Central memory CD8-positive, alpha-beta T cell (primary cell): ENCODE results near the gene ANAPC16.
"Not testable (repeated sequence)": the region's sequence is repeated elsewhere in the genome, so short reads cannot be mapped to it uniquely, and the experiment has no call there.

Experiments used
- ATAC-seq: fragments of 150-1000 bp; cut with Tn5 transposase; replicated peaks from 2 replicates; pipeline ENCODE4 v1.10.0; 2022; ENCODE audit warnings: mild to moderate bottlenecking, moderate FRiP score, moderate number of reproducible peaks; ENCODE audit not compliant: poor library complexity, severe bottlenecking; ENCODE audit errors: extremely low read depth
- DNase-seq, 2 donors: peaks; one replicate each; pipeline ENCODE4 v3.0.0; 2021; ENCODE audit warnings: low spot score in 2 of 2
- H3K27ac Mint-ChIP-seq: one replicate; pipeline ENCODE4 v1.8.0; 2022; ENCODE audit warnings: low read depth, mild to moderate bottlenecking, moderate library complexity, mixed read lengths
- H3K27me3 Mint-ChIP-seq: one replicate; pipeline ENCODE4 v1.8.0; 2022; ENCODE audit warnings: mixed read lengths
- H3K36me3 Mint-ChIP-seq: one replicate; pipeline ENCODE4 v1.8.0; 2022; ENCODE audit warnings: mild to moderate bottlenecking, moderate library complexity, mixed read lengths; ENCODE audit not compliant: insufficient read depth
- H3K4me1 Mint-ChIP-seq: one replicate; pipeline ENCODE4 v1.8.0; 2022; ENCODE audit warnings: mixed read lengths
- H3K4me3 Mint-ChIP-seq: one replicate; pipeline ENCODE4 v1.8.0; 2022; ENCODE audit warnings: mild to moderate bottlenecking, moderate library complexity, mixed read lengths
- H3K9me3 Mint-ChIP-seq: one replicate; pipeline ENCODE4 v1.8.0; 2022; ENCODE audit warnings: mixed read lengths

The ANAPC16 gene

DNA sequence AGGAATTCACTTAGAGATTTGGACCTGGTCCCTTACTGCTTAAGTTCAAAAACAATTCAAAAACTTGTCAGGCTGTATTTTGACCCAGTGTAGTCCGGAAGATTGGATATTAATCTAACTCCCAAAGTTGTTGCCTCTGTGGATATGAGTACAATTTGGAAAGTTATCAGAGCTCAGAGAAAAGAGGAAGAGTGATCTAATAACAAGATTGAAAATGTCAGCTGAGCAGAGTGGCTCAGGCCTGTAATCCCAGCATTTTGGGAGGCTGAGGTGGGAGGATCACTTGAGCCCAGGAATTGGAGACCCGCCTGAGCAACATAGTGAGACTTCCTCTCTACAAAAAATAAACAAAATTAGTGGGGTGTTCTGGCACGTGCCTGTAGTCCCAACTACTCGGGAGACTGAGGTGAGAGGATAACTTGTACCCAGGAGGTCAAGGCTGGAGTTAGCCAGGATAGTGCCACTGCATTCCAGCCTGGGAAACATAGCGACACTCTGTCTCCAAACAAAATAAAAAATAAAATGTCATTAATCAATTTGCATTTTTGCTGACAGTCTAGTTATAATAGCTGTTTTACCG is 3.5 kb downstream of the ANAPC16 start:
- H3K9me3 Mint-ChIP-seq, result no peaks in the 10 kb centered on the region
- no peak for DNase-seq
- peaks cover 30% of the 10 kb centered on the region for H3K4me1 Mint-ChIP-seq
- no peak for ATAC-seq
- H3K4me3 Mint-ChIP-seq, result peak overlapping the region; percentile 59
- peaks cover 47% of the 10 kb centered on the region for H3K36me3 Mint-ChIP-seq
- peak overlapping the region; percentile 88 for H3K27ac Mint-ChIP-seq
- no peaks in the 10 kb centered on the region for H3K27me3 Mint-ChIP-seq

- DNase-seq (no peak), ATAC-seq (no peak)
- Mint-ChIP-seq H3K4me3 (no peak overlapping the region), H3K9me3 (no peaks in the 10 kb centered on the region), H3K27ac (no peak overlapping the region), H3K4me1 (peaks cover 30% of the 10 kb centered on the region), H3K27me3 (no peaks in the 10 kb centered on the region), H3K36me3 (peaks cover 51% of the 10 kb centered on the region)
Measured at GRCh38 chr10:72220637-72221036, 4.8 kb downstream of the ANAPC16 start.

DNA sequence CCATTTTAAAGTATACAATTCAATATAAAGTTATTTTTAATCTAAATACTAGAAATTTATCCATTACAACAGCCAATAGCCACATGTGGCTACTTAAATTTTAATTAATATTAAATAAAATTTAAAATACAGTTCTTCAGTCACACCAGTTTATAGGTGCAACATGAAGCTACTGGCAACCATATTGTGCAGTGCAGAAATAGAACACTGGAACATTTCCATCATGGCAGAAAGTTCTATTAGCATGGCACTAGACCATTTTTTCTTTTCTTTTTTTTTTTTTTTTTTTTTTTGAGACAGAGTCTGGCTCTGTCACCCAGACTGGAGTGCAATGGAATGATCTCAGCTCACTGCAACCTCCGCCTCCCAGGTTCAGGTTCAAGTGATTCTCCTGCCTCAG is 5.5 kb downstream of the ANAPC16 start:
- H3K4me3 Mint-ChIP-seq, result no peak overlapping the region
- no peak overlapping the region for H3K27ac Mint-ChIP-seq
- no peaks in the 10 kb centered on the region for H3K9me3 Mint-ChIP-seq
- DNase-seq, result no peak
- ATAC-seq, result no peak
- peaks cover 47% of the 10 kb centered on the region for H3K36me3 Mint-ChIP-seq
- H3K27me3 Mint-ChIP-seq, result no peaks in the 10 kb centered on the region
- H3K4me1 Mint-ChIP-seq, result peaks cover 32% of the 10 kb centered on the region

DNA sequence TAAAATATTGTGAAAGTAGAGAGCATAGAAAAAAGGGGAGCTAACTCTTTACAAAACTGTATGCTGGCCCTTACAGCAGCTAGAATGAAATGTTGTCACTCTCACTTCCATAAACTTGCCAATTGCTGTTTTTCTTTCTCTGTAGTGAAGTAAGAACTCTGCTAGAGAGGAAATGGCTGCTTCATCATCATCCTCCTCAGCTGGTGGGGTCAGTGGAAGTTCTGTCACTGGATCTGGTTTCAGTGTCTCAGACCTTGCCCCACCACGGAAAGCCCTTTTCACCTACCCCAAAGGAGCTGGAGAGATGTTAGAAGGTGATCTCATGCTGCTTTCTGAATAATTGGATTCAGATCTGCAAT is 7.9 kb downstream of the ANAPC16 start:
- no peaks in the 10 kb centered on the region for H3K27me3 Mint-ChIP-seq
- ATAC-seq (no peak), DNase-seq (no peak)
- peaks cover 37% of the 10 kb centered on the region for H3K4me1 Mint-ChIP-seq
- no peaks in the 10 kb centered on the region for H3K9me3 Mint-ChIP-seq
- H3K36me3 Mint-ChIP-seq, result peaks cover 45% of the 10 kb centered on the region
- H3K27ac Mint-ChIP-seq, result peak overlapping the region; percentile 49
- no peak overlapping the region for H3K4me3 Mint-ChIP-seq

- H3K27ac Mint-ChIP-seq, DNase-seq, H3K9me3 Mint-ChIP-seq, H3K4me3 Mint-ChIP-seq, ATAC-seq, H3K27me3 Mint-ChIP-seq: not testable (repeated sequence)
- Mint-ChIP-seq H3K4me1 (peaks cover 37% of the 10 kb centered on the region), H3K36me3 (peaks cover 40% of the 10 kb centered on the region)
Measured at GRCh38 chr10:72224191-72224590, 8.4 kb downstream of the ANAPC16 start.

DNA sequence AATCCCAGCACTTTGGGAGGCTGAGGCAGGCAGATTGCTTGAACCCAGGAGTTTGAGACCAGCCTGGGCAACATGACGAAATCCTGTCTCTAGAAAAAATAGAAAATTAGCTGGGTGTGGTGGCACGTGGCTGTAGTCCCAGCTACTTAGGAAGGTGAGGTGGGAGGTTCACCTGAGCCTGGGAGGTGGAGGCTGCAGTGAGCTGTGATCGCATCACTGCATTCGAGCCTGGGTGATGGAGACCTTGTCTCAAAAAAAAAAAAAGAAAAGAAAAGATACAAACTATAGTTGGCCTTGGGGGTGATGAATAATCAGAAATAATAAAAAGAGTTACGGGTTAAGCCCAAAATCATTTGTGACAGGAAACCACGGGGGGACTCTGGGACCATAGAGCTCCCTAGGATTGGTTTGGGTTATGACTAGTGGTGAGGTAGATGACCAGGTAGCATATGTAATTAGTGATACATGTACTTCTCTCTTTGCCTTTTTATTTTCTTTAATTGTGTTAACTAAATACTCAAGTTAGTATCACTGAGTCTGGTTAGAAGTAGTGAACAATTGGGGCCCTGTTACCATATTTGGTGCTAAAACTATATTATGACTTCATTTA is 10.7 kb downstream of the ANAPC16 start:
- H3K9me3 Mint-ChIP-seq, result no peaks in the 10 kb centered on the region
- peaks cover 35% of the 10 kb centered on the region for H3K36me3 Mint-ChIP-seq
- H3K27ac Mint-ChIP-seq, result no peak overlapping the region
- DNase-seq (no peak), ATAC-seq (no peak)
- H3K27me3 Mint-ChIP-seq, result no peaks in the 10 kb centered on the region
- H3K4me1 Mint-ChIP-seq, result peaks cover 44% of the 10 kb centered on the region
- no peak overlapping the region for H3K4me3 Mint-ChIP-seq

GRCh38 chr10:72227826-72228225 is 12.0 kb downstream of the ANAPC16 start:
- ATAC-seq, result no peak
- Mint-ChIP-seq H3K4me3 (no peak overlapping the region), H3K27ac (no peak overlapping the region), H3K9me3 (no peaks in the 10 kb centered on the region), H3K4me1 (peaks cover 40% of the 10 kb centered on the region), H3K36me3 (peaks cover 42% of the 10 kb centered on the region), H3K27me3 (no peaks in the 10 kb centered on the region)
- no peak for DNase-seq

- Mint-ChIP-seq H3K4me1 (peaks cover 36% of the 10 kb centered on the region), H3K36me3 (peaks cover 47% of the 10 kb centered on the region), H3K4me3 (no peak overlapping the region), H3K27me3 (no peaks in the 10 kb centered on the region), H3K9me3 (no peaks in the 10 kb centered on the region), H3K27ac (no peak overlapping the region)
- no peak for ATAC-seq
- no peak for DNase-seq
Measured at GRCh38 chr10:72228318-72228751, 12.5 kb downstream of the ANAPC16 start.

DNA sequence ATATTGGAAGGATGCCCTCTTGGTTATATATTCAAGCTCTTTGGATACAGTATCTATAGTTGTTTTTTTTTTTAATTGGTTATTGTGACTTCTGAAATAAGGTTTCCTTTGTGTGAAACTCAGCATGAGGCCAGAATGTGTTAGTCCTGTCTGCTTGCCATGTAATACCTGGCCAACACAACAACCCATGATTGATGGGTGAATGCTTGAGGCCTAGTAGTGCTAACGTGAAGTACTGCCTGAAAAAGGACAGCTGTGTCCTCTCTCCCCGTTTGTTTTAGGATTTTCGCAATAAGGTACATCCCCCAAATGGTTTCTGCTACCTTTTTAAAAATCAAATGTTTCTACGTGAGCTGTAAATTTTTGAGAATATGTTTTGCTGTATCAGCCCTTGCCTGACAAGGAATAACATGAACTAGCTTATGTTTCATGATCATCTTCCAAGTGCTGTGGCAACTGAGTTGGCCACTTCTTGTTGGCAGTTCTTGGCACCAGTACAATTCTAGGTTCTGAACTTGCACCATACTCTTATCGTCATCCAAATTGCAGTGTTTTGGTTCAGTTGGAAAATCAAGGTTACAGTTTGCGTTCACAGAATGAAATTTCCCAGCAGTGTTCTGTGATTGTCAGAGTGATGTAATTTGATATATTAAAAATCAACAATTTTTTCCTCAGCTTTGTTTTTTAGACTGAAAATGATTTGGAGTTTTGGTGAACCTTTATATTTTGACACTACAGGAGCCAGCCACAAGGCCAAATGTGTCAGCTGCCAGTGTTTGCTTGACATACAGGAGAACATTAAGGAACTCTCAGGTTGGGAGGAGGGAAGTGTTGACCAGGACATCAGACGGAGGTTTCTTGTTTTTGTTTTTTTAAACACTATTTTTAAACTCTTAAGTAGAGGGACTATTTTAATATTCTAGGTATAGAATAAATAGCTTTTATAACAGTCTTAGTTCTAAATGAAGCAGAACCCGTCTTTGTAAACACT is 13.7 kb downstream of the ANAPC16 start:
- H3K27me3 Mint-ChIP-seq, result no peaks in the 10 kb centered on the region
- ATAC-seq (no peak), DNase-seq (no peak)
- no peaks in the 10 kb centered on the region for H3K9me3 Mint-ChIP-seq
- H3K4me3 Mint-ChIP-seq, result no peak overlapping the region
- H3K36me3 Mint-ChIP-seq, result peaks cover 49% of the 10 kb centered on the region
- peak overlapping the region; percentile 51 for H3K27ac Mint-ChIP-seq
- H3K4me1 Mint-ChIP-seq, result peaks cover 32% of the 10 kb centered on the region

- H3K9me3 Mint-ChIP-seq, result no peaks in the 10 kb centered on the region
- H3K27me3 Mint-ChIP-seq, result no peaks in the 10 kb centered on the region
- ATAC-seq, result no peak
- peaks cover 53% of the 10 kb centered on the region for H3K36me3 Mint-ChIP-seq
- H3K4me1 Mint-ChIP-seq, result peaks cover 24% of the 10 kb centered on the region
- H3K27ac Mint-ChIP-seq, result no peak overlapping the region
- no peak overlapping the region for H3K4me3 Mint-ChIP-seq
- DNase-seq, result no peak
Measured at GRCh38 chr10:72233621-72234020, 17.8 kb downstream of the ANAPC16 start.

- ATAC-seq (no peak), DNase-seq (no peak)
- peaks cover 14% of the 10 kb centered on the region for H3K4me1 Mint-ChIP-seq
- H3K36me3 Mint-ChIP-seq, result peaks cover 53% of the 10 kb centered on the region
- H3K4me3 Mint-ChIP-seq, result no peak overlapping the region
- no peak overlapping the region for H3K27ac Mint-ChIP-seq
- no peaks in the 10 kb centered on the region for H3K27me3 Mint-ChIP-seq
- no peaks in the 10 kb centered on the region for H3K9me3 Mint-ChIP-seq
Measured at GRCh38 chr10:72234560-72235095, 18.8 kb downstream of the ANAPC16 start.

DNA sequence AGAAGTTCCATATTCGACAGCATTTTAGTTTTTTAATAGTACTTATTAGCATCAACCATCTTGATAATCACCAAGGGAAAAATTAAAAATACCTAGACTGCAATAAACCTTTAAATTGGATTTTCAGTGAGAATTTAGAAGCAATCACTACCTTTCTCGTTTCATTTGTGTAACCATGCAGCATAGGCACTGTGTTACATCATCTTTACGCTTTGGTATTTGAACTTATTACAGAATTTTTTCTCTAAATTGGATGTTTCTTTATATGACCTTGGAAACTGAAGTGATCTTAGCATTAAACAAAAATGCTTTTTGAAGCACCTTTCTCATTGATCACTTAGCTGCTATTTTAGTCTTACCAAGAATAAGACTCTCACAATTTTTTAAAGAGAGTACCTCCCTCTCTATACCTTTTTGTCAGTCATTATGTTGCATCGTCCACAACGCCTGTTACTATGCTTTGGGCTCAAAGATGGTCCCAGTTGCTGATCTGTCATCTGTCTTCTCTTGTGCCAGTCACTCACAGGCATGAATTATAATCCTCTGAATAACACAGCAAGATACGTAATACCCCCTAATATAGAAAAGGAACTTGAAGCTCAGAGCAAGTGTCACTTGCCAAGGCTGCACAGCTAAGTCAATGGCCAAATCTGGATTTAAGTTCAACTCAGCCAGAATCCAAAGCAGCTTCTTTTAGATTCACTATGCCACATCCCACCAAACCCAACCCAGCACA is 19.9 kb downstream of the ANAPC16 start:
- DNase-seq (no peak), ATAC-seq (no peak)
- Mint-ChIP-seq H3K4me1 (peaks cover 9% of the 10 kb centered on the region), H3K36me3 (peaks cover 47% of the 10 kb centered on the region), H3K27ac (no peak overlapping the region), H3K27me3 (no peaks in the 10 kb centered on the region), H3K9me3 (no peaks in the 10 kb centered on the region), H3K4me3 (no peak overlapping the region)
